ENCODE results near the gene ARHGDIA.

DNA sequence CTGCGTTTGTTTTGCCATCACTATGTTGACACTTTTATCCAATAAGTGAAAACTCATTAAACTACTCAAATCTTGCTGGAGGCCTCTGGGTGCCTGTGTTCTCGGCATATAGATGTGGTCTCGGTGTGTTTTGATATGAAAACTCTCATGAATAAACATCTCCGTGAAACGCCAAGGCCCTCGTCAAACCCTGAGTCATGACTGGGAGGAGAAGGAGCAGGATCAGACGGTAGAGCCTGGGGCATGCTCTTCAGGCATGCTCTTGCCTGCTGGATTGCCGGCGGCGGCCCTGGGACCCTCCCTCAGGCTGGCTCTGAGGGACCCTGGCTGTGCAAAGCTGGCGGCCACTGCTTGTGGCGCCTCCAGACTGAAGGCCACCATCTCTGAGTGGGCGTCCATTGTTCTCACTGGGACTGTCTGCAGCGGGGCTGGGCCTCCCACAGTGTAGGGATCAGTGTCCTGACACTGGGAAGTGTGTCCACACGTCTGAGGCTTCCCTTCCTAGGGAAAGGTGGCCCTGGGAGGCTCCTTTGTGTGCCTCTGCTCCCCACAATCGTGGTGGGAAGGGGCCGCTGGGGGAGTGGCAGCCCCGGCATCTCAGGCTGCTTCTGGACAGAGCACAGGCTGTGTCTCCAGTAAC, 29.2 kb upstream of the ARHGDIA start:
- TF ChIP-seq EZH2 (IDR thresholded peaks at IDR 0.05; ENCODE audit: borderline replicate concordance), result no peak
- TF ChIP-seq, protein P1, sequence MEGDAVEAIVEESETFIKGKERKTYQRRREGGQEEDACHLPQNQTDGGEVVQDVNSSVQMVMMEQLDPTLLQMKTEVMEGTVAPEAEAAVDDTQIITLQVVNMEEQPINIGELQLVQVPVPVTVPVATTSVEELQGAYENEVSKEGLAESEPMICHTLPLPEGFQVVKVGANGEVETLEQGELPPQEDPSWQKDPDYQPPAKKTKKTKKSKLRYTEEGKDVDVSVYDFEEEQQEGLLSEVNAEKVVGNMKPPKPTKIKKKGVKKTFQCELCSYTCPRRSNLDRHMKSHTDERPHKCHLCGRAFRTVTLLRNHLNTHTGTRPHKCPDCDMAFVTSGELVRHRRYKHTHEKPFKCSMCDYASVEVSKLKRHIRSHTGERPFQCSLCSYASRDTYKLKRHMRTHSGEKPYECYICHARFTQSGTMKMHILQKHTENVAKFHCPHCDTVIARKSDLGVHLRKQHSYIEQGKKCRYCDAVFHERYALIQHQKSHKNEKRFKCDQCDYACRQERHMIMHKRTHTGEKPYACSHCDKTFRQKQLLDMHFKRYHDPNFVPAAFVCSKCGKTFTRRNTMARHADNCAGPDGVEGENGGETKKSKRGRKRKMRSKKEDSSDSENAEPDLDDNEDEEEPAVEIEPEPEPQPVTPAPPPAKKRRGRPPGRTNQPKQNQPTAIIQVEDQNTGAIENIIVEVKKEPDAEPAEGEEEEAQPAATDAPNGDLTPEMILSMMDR (IDR thresholded peaks at IDR 0.05; ENCODE audit: poor library complexity), result no peak

Measured in hepatocyte (in vitro differentiated cells).